Measurements from ENCODE around the gene CFAP74. TPM values are rescaled to one million over a fixed set of nuclear protein-coding genes. Genes with fewer than 3 reads are reported as not detected.

CFAP74 gene
- polyA plus RNA-seq, 1 donor (not counting 4 experiments of a cell fraction or from before 2014, with no cell fraction given), result not detected

GRCh38 chr1:1915911-1916840 lies 87.4 kb downstream of the CFAP74 start:
- no peaks in the 10 kb centered on the region for H3K9me3 ChIP-seq (ENCODE audit: control insufficient read depth, low read depth, low read length)

GRCh38 chr1:1914971-1915692 lies 88.5 kb downstream of the CFAP74 start, which contains the start of gene CALML6:
TSS of gene CALML6 (plus strand) at chr1:1915260. CDS start at chr1:1915281, 21 bp downstream.
- Histone ChIP-seq H3K36me3 (ENCODE audit: control insufficient read depth in 2 of 2, extremely low read depth in 1 of 2, insufficient read depth in 2 of 2, low read length in 2 of 2) (no peaks in the 10 kb centered on the region), H3K4me3 (ENCODE audit: control insufficient read depth in 2 of 3, extremely low read depth in 1 of 3, insufficient read depth in 2 of 3, low read depth in 1 of 3, low read length in 3 of 3) (no peak within 1 kb of the TSS), H3K9ac (ENCODE audit: control insufficient read depth, extremely low read depth, insufficient read depth, low read length) (no peak within 1 kb of the TSS), H3K4me2 (ENCODE audit: control insufficient read depth, extremely low read depth, insufficient read depth, low read depth, low read length) (no peak within 1 kb of the TSS), H2AFZ (ENCODE audit: control insufficient read depth, low read length) (no peak within 1 kb of the TSS), H3K9me1 (ENCODE audit: control insufficient read depth, extremely low read depth, insufficient read depth, low read length) (no peaks in the 10 kb centered on the region), H3K79me2 (ENCODE audit: control insufficient read depth, insufficient read depth, low read length) (no peaks in the 10 kb centered on the region), H4K20me1 (ENCODE audit: control insufficient read depth, extremely low read depth, insufficient read depth, low read length) (no peaks in the 10 kb centered on the region), H3K4me1 (ENCODE audit: control insufficient read depth, extremely low read depth, insufficient read depth, low read length) (no peaks in the 10 kb centered on the region), H3K9me3 (ENCODE audit: control insufficient read depth, low read depth, low read length) (no peaks in the 10 kb centered on the region), H3K27ac (ENCODE audit: control insufficient read depth, insufficient read depth, low read length) (no peak within 1 kb of the TSS), H3K27me3 (ENCODE audit: control insufficient read depth, extremely low read depth, insufficient read depth, low read length) (peaks cover 6% of the 10 kb centered on the region)
- DNase-seq (ENCODE audit: low read depth, low spot score) (no peak), FAIRE-seq (no peak)
- dilution Hi-C loops (cut with MboI; ENCODE audit: extremely low pct_ligation_motif_present, low sequenced_read_pairs), result no loop called here
- no peak for TF ChIP-seq CTCF (optimal IDR thresholded peaks at IDR 0.05 in 1 of 3, IDR thresholded peaks at IDR 0.05 in 1 of 3, conservative IDR thresholded peaks at IDR 0.05 in 1 of 3; ENCODE audit: extremely low read depth in 1 of 3, insufficient read depth in 2 of 3, low read length in 3 of 3)
- TF ChIP-seq EZH2 (IDR thresholded peaks at IDR 0.05; ENCODE audit: low read length), result no peak

More at GRCh38 chr1:1915911-1916840, 87.4 kb downstream of the CFAP74 start:
- Histone ChIP-seq H3K4me2 (ENCODE audit: control insufficient read depth, extremely low read depth, insufficient read depth, low read depth, low read length) (no peak overlapping the region), H3K4me3 (ENCODE audit: control insufficient read depth in 2 of 3, extremely low read depth in 1 of 3, insufficient read depth in 2 of 3, low read depth in 1 of 3, low read length in 3 of 3) (no peak overlapping the region), H3K27ac (ENCODE audit: control insufficient read depth, insufficient read depth, low read length) (no peak overlapping the region), H2AFZ (ENCODE audit: control insufficient read depth, low read length) (no peak overlapping the region), H3K4me1 (ENCODE audit: control insufficient read depth, extremely low read depth, insufficient read depth, low read length) (no peaks in the 10 kb centered on the region), H4K20me1 (ENCODE audit: control insufficient read depth, extremely low read depth, insufficient read depth, low read length) (no peaks in the 10 kb centered on the region), H3K9me1 (ENCODE audit: control insufficient read depth, extremely low read depth, insufficient read depth, low read length) (no peaks in the 10 kb centered on the region), H3K79me2 (ENCODE audit: control insufficient read depth, insufficient read depth, low read length) (no peaks in the 10 kb centered on the region), H3K9ac (ENCODE audit: control insufficient read depth, extremely low read depth, insufficient read depth, low read length) (no peak overlapping the region), H3K27me3 (ENCODE audit: control insufficient read depth, extremely low read depth, insufficient read depth, low read length) (peaks cover 6% of the 10 kb centered on the region), H3K36me3 (ENCODE audit: control insufficient read depth in 2 of 2, extremely low read depth in 1 of 2, insufficient read depth in 2 of 2, low read length in 2 of 2) (no peaks in the 10 kb centered on the region)
- dilution Hi-C loops (cut with MboI; ENCODE audit: extremely low pct_ligation_motif_present, low sequenced_read_pairs), result no loop called here
- no peak for DNase-seq (ENCODE audit: low read depth, low spot score)
- TF ChIP-seq CTCF (optimal IDR thresholded peaks at IDR 0.05 in 1 of 3, IDR thresholded peaks at IDR 0.05 in 1 of 3, conservative IDR thresholded peaks at IDR 0.05 in 1 of 3; ENCODE audit: extremely low read depth in 1 of 3, insufficient read depth in 2 of 3, low read length in 3 of 3) (no peak), EZH2 (IDR thresholded peaks at IDR 0.05; ENCODE audit: low read length) (no peak)
- FAIRE-seq, result no peak
